CD8-positive, alpha-beta memory T cell (primary cell): ENCODE data around the gene ZNF431. TPM values are rescaled to one million over a fixed set of nuclear protein-coding genes. Genes with fewer than 3 reads are reported as not detected.

Experiments used
- CTCF ChIA-PET: fragments of 350-600 bp; sonication (Branson Sonifier 250); formaldehyde crosslinking; loops from one replicate; lab custom pipeline; 2021; ENCODE audit warnings: antibody characterized with exemption; lab: Charles Lee
- POLR2A ChIA-PET: fragments of 350-600 bp; sonication (Branson Sonifier 250); formaldehyde crosslinking; loops from one replicate; lab custom pipeline; 2021; ENCODE audit warnings: antibody characterized with exemption; lab: Charles Lee
- DNase-seq, 5 donors: peaks; one replicate each; pipeline versions ENCODE4 v3.0.0 to v3.0.0-alpha.2; 2020 to 2022; ENCODE audit warnings: mixed read lengths in 1 of 5
- H3K27ac ChIP-seq: one replicate; pipeline ENCODE4 v1.7.0; 2013; ENCODE audit warnings: low read depth, mild to moderate bottlenecking, low read length, moderate library complexity
- H3K27me3 ChIP-seq: 2 replicates; pipeline ENCODE4 v1.7.0; 2013; ENCODE audit warnings: low read length, mild to moderate bottlenecking; ENCODE audit not compliant: insufficient read depth, poor library complexity, severe bottlenecking
- H3K36me3 ChIP-seq: 2 replicates; pipeline ENCODE4 v1.7.0; 2013; ENCODE audit warnings: mild to moderate bottlenecking, low read length, moderate library complexity; ENCODE audit not compliant: insufficient read depth
- H3K4me1 ChIP-seq: 2 replicates; pipeline ENCODE4 v1.7.0; 2013; ENCODE audit warnings: mild to moderate bottlenecking, low read length, moderate library complexity; ENCODE audit not compliant: insufficient read depth
- H3K4me3 ChIP-seq: 2 replicates; pipeline ENCODE4 v1.7.0; 2013; ENCODE audit warnings: mild to moderate bottlenecking, low read length
- H3K9me3 ChIP-seq: 2 replicates; pipeline ENCODE4 v1.7.0; 2013; ENCODE audit warnings: mild to moderate bottlenecking, low read length
- H3K27ac Mint-ChIP-seq, 8 donors: one replicate each; pipeline ENCODE4 v1.8.0; 2020 to 2021; ENCODE audit warnings: mixed read lengths in 8 of 8, mild to moderate bottlenecking in 6 of 8, inconsistent platforms in 3 of 8, moderate library complexity in 3 of 8
- H3K27me3 Mint-ChIP-seq, 2 donors: one replicate each; pipeline ENCODE4 v1.8.0; 2020 to 2021; ENCODE audit warnings: mixed read lengths in 2 of 2, mild to moderate bottlenecking in 1 of 2, moderate library complexity in 1 of 2
- H3K36me3 Mint-ChIP-seq, 3 donors: one replicate each; pipeline ENCODE4 v1.8.0; 2020 to 2021; ENCODE audit warnings: mixed read lengths in 3 of 3, inconsistent platforms in 1 of 3, mild to moderate bottlenecking in 1 of 3
- H3K4me1 Mint-ChIP-seq, 3 donors: one replicate each; pipeline ENCODE4 v1.8.0; 2020 to 2021; ENCODE audit warnings: mixed read lengths in 3 of 3, inconsistent platforms in 1 of 3, mild to moderate bottlenecking in 1 of 3
- H3K4me3 Mint-ChIP-seq, 7 donors: one replicate each; pipeline ENCODE4 v1.8.0; 2020 to 2021; ENCODE audit warnings: mixed read lengths in 7 of 7, mild to moderate bottlenecking in 6 of 7, moderate library complexity in 4 of 7, inconsistent platforms in 2 of 7
- H3K9me3 Mint-ChIP-seq, 5 donors: one replicate each; pipeline ENCODE4 v1.8.0; 2020 to 2022; ENCODE audit warnings: mixed read lengths in 5 of 5, mild to moderate bottlenecking in 3 of 5, moderate library complexity in 2 of 5, inconsistent platforms in 1 of 5
- polyA plus RNA-seq: library from polyadenylated mRNA; unstranded; fragments of 300-500 nt; fragmentation: Illumina TruSeq; gene quantifications from one replicate; pipeline ENCODE4 v1.2.3, GENCODE V29; 2021
- total RNA-seq, 2 experiments: library from RNA; stranded (reverse); gene quantifications; one replicate each; pipeline ENCODE4 v1.2.3, GENCODE V29; 2021

The ZNF431 gene
- total RNA-seq (10 to 100 TPM; 14.7 to 17.6 TPM), polyA plus RNA-seq (14.6 TPM)

- Histone ChIP-seq H3K4me3 (peak within 1 kb of the TSS; percentile 84), H3K27ac (peak within 1 kb of the TSS; percentile 84), H3K36me3 (peaks cover 8% of the 10 kb centered on the region), H3K27me3 (no peaks in the 10 kb centered on the region), H3K9me3 (no peaks in the 10 kb centered on the region), H3K4me1 (peaks cover 8% of the 10 kb centered on the region)
- Mint-ChIP-seq H3K27me3 (no peaks in the 10 kb centered on the region), H3K4me1 (peaks cover 33 to 58% (median 50%) of the 10 kb centered on the region in 3 donors), H3K9me3 (no peaks in the 10 kb centered on the region), H3K27ac (peak within 1 kb of the TSS; percentile 82 to 100 (median 97)), H3K36me3 (peaks cover 10 to 42% (median 15%) of the 10 kb centered on the region in 3 donors), H3K4me3 (peak within 1 kb of the TSS; percentile 97 to 99 (median 97))
- POLR2A ChIA-PET = interaction anchor here (0.5 to 1.7 kb wide), 9 partner anchors 10 to 480 kb away, joined by 3 to 15 read pairs (median 4); partner anchors contain the start of genes ZNF429, ZNF430, ZNF626 and ZNF66
- CTCF ChIA-PET = interaction anchor here (1.0 to 1.2 kb wide), 3 partner anchors 22 to 364 kb away, joined by 3 to 6 read pairs (median 3); partner anchors contain the start of genes ZNF429 and ZNF738
- DNase-seq = peak; percentile 81 to 93 (median 89)
These were observed at the start of gene ZNF431 for GRCh38 chr19:21141787-21142464. Gene ZNF431 (plus strand): TSS chr19:21142040. CDS start chr19:21142184, 144 bp downstream.

GRCh38 chr19:21092109-21092508 is 49.7 kb upstream of the ZNF431 start:
- no peaks in the 10 kb centered on the region for H3K27me3 Mint-ChIP-seq
- Histone ChIP-seq H3K4me3 (no peak overlapping the region), H3K27me3 (no peaks in the 10 kb centered on the region), H3K4me1 (no peaks in the 10 kb centered on the region), H3K9me3 (no peaks in the 10 kb centered on the region), H3K36me3 (no peaks in the 10 kb centered on the region), H3K27ac (no peak overlapping the region)
- H3K4me1 Mint-ChIP-seq = peaks cover 0 to 24% (median 1%) of the 10 kb centered on the region in 3 donors
- peak overlapping the region in 3 of 8 donors; percentile 4 to 54 (median 48) for H3K27ac Mint-ChIP-seq
- no peaks in the 10 kb centered on the region for H3K9me3 Mint-ChIP-seq
- CTCF ChIA-PET = no interaction called here
- no peak for DNase-seq
- POLR2A ChIA-PET = interaction anchor here (0.8 kb wide), 1 partner anchor 15 kb away, joined by 3 read pairs; no protein-coding TSS in a partner anchor
- no peak overlapping the region for H3K4me3 Mint-ChIP-seq
- peaks cover under 1 to 18% (median 8%) of the 10 kb centered on the region in 3 donors for H3K36me3 Mint-ChIP-seq

DNA sequence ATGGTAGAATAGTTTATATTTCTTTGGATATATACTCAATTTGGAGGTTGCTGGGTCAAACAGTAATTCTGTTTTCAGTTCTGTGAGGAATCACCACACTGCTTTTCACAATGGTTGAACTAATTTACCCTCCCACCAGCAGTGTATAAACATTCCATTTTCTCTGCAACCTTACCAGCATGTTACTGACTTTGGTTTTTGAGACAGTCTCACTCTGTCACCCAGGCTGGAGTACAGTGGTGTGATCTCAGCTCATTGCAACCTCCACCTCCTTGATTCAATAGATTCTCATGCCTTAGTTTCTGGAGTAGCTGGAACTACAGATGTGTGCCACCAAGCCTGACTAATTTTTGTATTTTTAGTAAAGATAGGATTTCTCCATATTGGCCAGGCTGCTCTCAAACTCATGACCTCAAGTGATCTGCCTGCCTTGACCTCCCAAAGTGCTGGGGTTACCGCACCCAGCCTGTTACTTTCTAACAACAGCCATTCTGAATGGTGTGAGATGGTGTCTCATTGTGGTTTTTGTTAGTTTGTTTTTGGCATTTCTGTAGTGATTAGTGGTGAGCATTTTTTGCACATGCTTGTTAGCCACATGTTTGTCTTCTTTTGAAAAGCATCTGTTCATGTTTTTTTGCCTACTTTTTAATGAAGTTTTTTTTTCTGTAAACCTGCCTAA is 47.4 kb upstream of the ZNF431 start:
- Histone ChIP-seq H3K9me3 (no peaks in the 10 kb centered on the region), H3K27me3 (no peaks in the 10 kb centered on the region), H3K4me3 (no peak overlapping the region), H3K4me1 (no peaks in the 10 kb centered on the region), H3K36me3 (no peaks in the 10 kb centered on the region), H3K27ac (no peak overlapping the region)
- Mint-ChIP-seq H3K27me3 (no peaks in the 10 kb centered on the region), H3K4me3 (no peak overlapping the region), H3K4me1 (peaks cover 0 to 28% (median 1%) of the 10 kb centered on the region in 3 donors), H3K36me3 (peaks cover 6 to 24% (median 21%) of the 10 kb centered on the region in 3 donors), H3K9me3 (no peaks in the 10 kb centered on the region), H3K27ac (peak overlapping the region in 2 of 8 donors; percentile 1 to 95)
- POLR2A ChIA-PET = no interaction called here
- CTCF ChIA-PET = no interaction called here
- no peak for DNase-seq

DNA sequence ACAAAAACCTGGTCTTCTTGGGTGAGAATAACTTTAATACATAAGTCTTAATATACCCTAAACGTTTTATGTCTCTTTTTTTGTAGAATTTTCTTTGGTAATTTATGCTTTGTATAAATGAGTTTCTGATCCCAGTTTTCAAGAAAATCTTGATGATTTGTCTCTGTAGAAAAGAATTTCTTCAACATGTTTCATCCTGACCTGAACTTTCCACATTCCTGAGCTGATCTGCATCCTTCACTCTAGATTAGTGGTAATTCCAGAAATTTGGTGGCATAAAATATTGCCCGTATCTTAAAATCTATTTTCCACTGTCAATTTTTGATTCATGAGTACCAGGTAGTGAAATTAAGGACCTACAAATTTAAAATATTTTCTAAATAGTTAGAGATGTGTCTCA is 43.5 kb upstream of the ZNF431 start:
- Histone ChIP-seq H3K4me3 (no peak overlapping the region), H3K9me3 (no peaks in the 10 kb centered on the region), H3K27me3 (no peaks in the 10 kb centered on the region), H3K36me3 (no peaks in the 10 kb centered on the region), H3K27ac (no peak overlapping the region), H3K4me1 (no peaks in the 10 kb centered on the region)
- no peak for DNase-seq
- no peaks in the 10 kb centered on the region for H3K9me3 Mint-ChIP-seq
- no peak overlapping the region for H3K27ac Mint-ChIP-seq
- POLR2A ChIA-PET = no interaction called here
- peaks cover 0 to 23% (median 1%) of the 10 kb centered on the region in 3 donors for H3K4me1 Mint-ChIP-seq
- peaks cover 13 to 25% (median 16%) of the 10 kb centered on the region in 3 donors for H3K36me3 Mint-ChIP-seq
- no peaks in the 10 kb centered on the region for H3K27me3 Mint-ChIP-seq
- no peak overlapping the region for H3K4me3 Mint-ChIP-seq
- CTCF ChIA-PET = no interaction called here

- CTCF ChIA-PET = no interaction called here
- no peaks in the 10 kb centered on the region for H3K9me3 ChIP-seq
These were observed 40.2 kb upstream of the ZNF431 start for GRCh38 chr19:21101521-21102242.

DNA sequence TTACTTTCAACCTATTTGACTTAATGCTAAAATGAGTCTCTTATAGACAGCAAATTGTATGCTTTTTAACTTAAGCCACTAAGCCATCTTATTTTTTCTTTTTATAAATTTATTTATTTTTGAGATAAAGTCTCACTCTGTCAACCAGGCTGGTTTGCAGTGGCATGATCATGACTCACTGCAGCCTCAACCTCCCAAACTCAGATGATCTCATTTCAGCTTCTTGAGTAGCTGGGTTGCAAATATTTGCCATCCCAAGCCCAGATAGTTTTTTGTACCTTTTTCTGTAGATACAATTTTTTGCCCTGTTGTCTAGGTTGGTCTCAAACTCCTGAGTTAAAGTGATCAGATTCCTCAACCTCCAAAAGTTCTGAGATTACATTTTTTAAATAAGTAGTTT is 32.7 kb upstream of the ZNF431 start:
- CTCF ChIA-PET = no interaction called here
- no peak overlapping the region for H3K27ac Mint-ChIP-seq
- Histone ChIP-seq H3K4me3 (no peak overlapping the region), H3K36me3 (no peaks in the 10 kb centered on the region), H3K27ac (no peak overlapping the region), H3K9me3 (no peaks in the 10 kb centered on the region), H3K4me1 (no peaks in the 10 kb centered on the region), H3K27me3 (no peaks in the 10 kb centered on the region)
- H3K4me1 Mint-ChIP-seq = peaks cover 0 to 4% (median 2%) of the 10 kb centered on the region in 3 donors
- peaks cover 21 to 49% (median 49%) of the 10 kb centered on the region in 3 donors for H3K36me3 Mint-ChIP-seq
- no peak overlapping the region for H3K4me3 Mint-ChIP-seq
- H3K9me3 Mint-ChIP-seq = peaks cover 0 to 26% (median 10%) of the 10 kb centered on the region in 5 donors
- POLR2A ChIA-PET = no interaction called here
- no peak for DNase-seq
- no peaks in the 10 kb centered on the region for H3K27me3 Mint-ChIP-seq

More at GRCh38 chr19:21101521-21102242, 40.2 kb upstream of the ZNF431 start:
- Histone ChIP-seq H3K27me3 (no peaks in the 10 kb centered on the region), H3K27ac (no peak overlapping the region), H3K4me3 (no peak overlapping the region), H3K4me1 (no peaks in the 10 kb centered on the region), H3K36me3 (no peaks in the 10 kb centered on the region)
- Mint-ChIP-seq H3K4me3 (no peak overlapping the region), H3K27me3 (no peaks in the 10 kb centered on the region), H3K4me1 (peaks cover 0 to 4% (median 0%) of the 10 kb centered on the region in 3 donors), H3K27ac (peak overlapping the region in 2 of 8 donors; percentile 21 to 70), H3K36me3 (peaks cover 9 to 39% (median 15%) of the 10 kb centered on the region in 3 donors), H3K9me3 (peaks cover 0 to 2% (median 0%) of the 10 kb centered on the region in 5 donors)
- POLR2A ChIA-PET = no interaction called here
- no peak for DNase-seq

DNA sequence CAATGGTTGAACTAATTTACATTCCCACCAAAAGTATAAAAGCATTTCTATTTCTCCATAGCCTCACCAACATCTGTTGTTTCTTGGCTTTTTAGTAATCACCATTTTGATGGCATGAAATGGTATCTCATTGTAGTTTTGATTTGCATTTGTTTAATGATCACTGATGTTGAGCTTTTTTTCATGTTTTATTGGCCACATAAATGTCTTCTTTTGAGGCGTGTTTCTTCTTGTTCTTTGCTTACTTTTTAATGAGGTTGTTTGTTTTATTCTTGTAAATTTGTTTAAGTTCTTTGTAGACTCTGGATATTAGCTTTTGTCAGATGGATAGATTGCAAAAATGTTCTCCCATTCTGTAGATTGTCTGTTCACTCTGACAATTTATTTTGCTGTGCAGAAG is 31.7 kb upstream of the ZNF431 start:
- DNase-seq = no peak
- Mint-ChIP-seq H3K27ac (no peak overlapping the region), H3K4me1 (peaks cover 0 to 4% (median 2%) of the 10 kb centered on the region in 3 donors), H3K9me3 (peaks cover 7 to 34% (median 18%) of the 10 kb centered on the region in 5 donors), H3K36me3 (peaks cover 28 to 58% (median 51%) of the 10 kb centered on the region in 3 donors), H3K27me3 (no peaks in the 10 kb centered on the region), H3K4me3 (no peak overlapping the region)
- no peak overlapping the region for H3K4me3 ChIP-seq
- H3K27me3 ChIP-seq = no peaks in the 10 kb centered on the region
- ChIA-PET POLR2A (interaction anchor here (0.6 kb wide), 1 partner anchor 607 kb away, joined by 7 read pairs; no protein-coding TSS in a partner anchor), CTCF (no interaction called here)
- H3K36me3 ChIP-seq = no peaks in the 10 kb centered on the region
- H3K4me1 ChIP-seq = no peaks in the 10 kb centered on the region
- no peaks in the 10 kb centered on the region for H3K9me3 ChIP-seq
- no peak overlapping the region for H3K27ac ChIP-seq
